NCI-H2196 (cell line): ENCODE results near the gene KRTCAP2.
A peak's percentile ranks its signal among the peaks of the same experiment; 100 is the strongest.

Source experiments
- DNase-seq: peaks from one replicate; lab custom pipeline; 2025; ENCODE audit not compliant: unreplicated experiment; lab: John Stamatoyannopoulos, UW

The KRTCAP2 gene

GRCh38 chr1:155184835-155185782 is 12.0 kb upstream of the KRTCAP2 start:
- peak; percentile 28 for DNase-seq

- DNase-seq, result no peak
These were observed 11.3 kb upstream of the KRTCAP2 start for GRCh38 chr1:155184351-155184811.

DNA sequence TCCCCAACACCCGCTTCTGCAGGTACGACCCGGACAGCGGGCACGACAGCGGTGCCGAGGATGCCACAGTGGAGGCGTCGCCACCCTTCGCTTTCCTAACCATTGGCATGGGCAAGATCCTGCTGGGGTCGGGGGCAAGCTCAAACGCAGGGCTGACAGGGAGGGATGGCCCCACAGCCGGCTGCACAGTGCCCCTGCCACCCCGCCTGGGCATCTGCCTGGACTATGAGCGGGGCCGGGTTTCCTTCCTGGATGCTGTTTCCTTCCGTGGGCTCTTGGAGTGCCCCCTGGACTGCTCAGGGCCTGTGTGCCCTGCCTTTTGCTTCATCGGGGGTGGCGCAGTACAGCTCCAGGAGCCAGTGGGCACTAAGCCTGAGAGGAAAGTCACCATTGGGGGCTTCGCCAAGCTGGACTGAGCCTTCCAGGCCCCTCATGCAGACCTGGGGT is 10.7 kb upstream of the KRTCAP2 start:
- no peak for DNase-seq

GRCh38 chr1:155182052-155182550 is 9.0 kb upstream of the KRTCAP2 start:
- DNase-seq, result no peak

DNA sequence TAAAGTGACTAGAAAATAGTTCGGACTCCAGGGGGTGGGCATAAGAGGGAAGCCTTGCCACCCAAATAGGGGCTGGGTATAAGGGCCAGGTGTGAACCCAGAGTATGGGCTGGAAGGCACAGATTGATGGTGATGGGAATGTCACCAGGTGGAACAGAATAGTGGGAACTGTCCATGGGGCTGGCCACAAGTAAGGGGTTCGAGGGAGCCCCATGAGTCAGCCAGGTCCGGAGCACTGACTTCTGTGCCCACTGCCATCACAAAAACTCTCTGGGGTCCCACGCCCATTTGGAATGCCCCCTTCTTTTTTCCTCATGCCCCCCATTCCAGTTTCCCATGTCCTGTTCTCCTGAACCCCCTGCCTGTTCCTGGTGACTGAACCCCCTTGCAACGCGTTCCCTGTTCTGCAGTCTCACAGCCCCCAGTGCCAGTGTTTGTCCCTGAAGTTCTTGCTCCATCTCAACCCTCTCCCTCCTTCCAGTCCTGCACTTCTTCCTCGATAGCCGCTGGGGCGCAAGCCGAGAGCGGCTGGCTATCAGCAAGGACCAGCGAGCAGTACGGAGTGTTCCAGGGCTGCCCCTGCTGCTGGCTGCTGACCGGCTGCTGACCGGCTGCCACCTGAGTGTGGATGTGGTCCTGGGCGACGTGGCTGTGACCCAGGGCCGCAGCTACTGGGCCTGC is 8.4 kb upstream of the KRTCAP2 start:
- DNase-seq, result no peak

GRCh38 chr1:155179112-155180031 is 6.3 kb upstream of the KRTCAP2 start:
- DNase-seq, result no peak

DNA sequence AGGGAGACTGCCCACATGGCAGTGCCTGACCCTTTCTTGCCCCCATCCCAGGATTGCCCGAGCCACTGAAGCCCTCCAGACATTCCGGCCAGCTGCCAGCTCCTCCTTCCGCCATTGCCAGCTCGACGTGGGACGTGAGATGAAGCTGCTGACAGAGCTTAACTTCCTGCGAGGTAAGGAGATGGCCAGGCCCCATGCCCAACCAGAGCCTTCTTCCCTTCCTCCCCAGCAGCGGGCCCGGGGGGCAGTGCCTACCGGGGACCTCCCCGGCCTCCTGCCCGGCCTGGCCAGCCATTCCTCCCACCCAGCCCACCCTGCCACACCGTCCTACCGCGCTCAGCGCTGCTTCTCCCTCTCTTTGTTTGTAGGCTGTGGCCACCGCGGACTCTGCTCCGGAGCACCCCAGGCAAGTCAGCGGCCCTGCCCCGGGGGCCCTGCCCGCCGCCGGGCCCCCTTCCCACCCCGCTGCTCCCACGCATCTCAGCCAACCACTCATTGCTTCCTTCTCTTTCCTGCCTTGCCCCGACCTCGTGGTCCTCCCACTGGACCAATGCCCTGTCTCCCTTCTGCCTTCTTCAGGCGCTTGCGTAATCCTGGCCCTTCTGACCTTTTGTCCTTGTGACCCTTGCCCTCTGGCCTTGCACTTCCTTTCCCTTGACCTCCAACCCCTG is 5.5 kb upstream of the KRTCAP2 start:
- no peak for DNase-seq

GRCh38 chr1:155177918-155178281 is 4.8 kb upstream of the KRTCAP2 start:
- no peak for DNase-seq

GRCh38 chr1:155177192-155177917 is 4.3 kb upstream of the KRTCAP2 start:
- DNase-seq, result no peak

- peak; percentile 88 for DNase-seq
These were observed 3.5 kb upstream of the KRTCAP2 start for GRCh38 chr1:155176544-155177071.

DNA sequence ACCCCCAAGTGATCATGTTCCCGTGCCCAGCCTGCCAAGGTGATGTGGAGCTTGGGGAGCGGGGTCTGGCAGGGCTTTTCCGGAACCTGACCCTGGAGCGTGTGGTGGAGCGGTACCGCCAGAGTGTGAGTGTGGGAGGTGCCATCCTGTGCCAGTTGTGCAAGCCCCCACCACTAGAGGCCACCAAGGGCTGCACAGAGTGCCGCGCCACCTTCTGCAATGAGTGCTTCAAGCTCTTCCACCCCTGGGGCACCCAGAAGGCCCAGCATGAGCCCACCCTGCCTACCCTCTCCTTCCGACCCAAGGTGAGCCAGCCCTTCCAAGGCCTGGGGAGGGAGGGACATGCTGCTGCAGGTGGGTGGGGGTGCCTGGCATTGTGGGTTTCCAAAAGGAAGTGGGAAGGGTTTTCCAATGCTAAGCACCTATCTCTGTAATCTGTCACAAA is 2.8 kb upstream of the KRTCAP2 start:
- DNase-seq, result no peak

GRCh38 chr1:155175281-155175926 is 2.3 kb upstream of the KRTCAP2 start:
- DNase-seq, result no peak

GRCh38 chr1:155174324-155175280 is 1.5 kb upstream of the KRTCAP2 start:
- peak; percentile 61 for DNase-seq

- peak; percentile 66 for DNase-seq
These were observed 597 bp upstream of the KRTCAP2 start, which contains the start of gene TRIM46 for GRCh38 chr1:155173478-155174323. Gene TRIM46, plus strand, starts transcription at chr1:155173849. Its CDS starts 118 bp downstream, at chr1:155173967.

- no peak for DNase-seq
These were observed 1.0 kb downstream of the KRTCAP2 start for GRCh38 chr1:155171836-155172731.

DNA sequence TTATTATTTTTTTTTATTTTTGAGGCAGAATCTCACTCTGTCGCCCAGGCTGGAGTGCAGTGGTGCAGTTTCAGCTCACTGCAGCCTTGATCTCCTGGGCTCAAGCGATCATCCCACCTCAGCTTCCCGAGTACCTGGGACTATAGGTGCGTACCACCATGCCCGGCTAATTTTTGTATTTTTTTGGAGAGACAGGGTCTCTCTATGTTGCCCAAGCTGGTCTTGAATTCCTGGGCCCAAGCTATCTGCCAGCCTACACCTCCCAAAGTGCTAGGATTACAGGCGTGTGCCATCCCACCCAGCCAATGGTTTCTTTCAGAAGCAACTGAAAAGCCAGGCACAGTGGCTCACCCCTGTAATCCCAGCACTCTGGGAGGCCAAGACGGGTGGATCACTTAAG is 2.3 kb downstream of the KRTCAP2 start:
- DNase-seq, result no peak
